ACC112 (cell line): ENCODE measurements around the gene TCAF1.
A peak's percentile ranks its signal among the peaks of the same experiment; 100 is the strongest.

Source experiments
- H2AFZ ChIP-seq: fragments of 200-600 bp; sonication (generic); one replicate; pipeline ENCODE4 v1.6.0; 2017; ENCODE audit warnings: antibody characterized with exemption, low read length; ENCODE audit not compliant: unreplicated experiment
- H3K27ac ChIP-seq: fragments of 200-600 bp; sonication (generic); 2 replicates; pipeline ENCODE4 v1.5.1; 2014; ENCODE audit warnings: low read depth, mild to moderate bottlenecking, antibody characterized with exemption, low read length, moderate library complexity
- H3K27me3 ChIP-seq: fragments of 200-600 bp; sonication (generic); 2 replicates; pipeline ENCODE4 v1.6.1; 2014; ENCODE audit warnings: mild to moderate bottlenecking, antibody characterized with exemption, low read length, moderate library complexity, mixed read lengths; ENCODE audit not compliant: insufficient read depth
- H3K36me3 ChIP-seq: fragments of 200-600 bp; sonication (generic); 2 replicates; pipeline ENCODE4 v1.6.1; 2016; ENCODE audit warnings: mild to moderate bottlenecking, antibody characterized with exemption, low read length, moderate library complexity, mixed read lengths; ENCODE audit not compliant: insufficient read depth
- H3K4me1 ChIP-seq: fragments of 200-600 bp; sonication (generic); one replicate; pipeline ENCODE4 v1.6.1; 2016; ENCODE audit warnings: low read length, mixed read lengths; ENCODE audit not compliant: insufficient read depth, unreplicated experiment, control insufficient read depth
- H3K4me3 ChIP-seq: fragments of 200-600 bp; sonication (generic); 2 replicates; pipeline ENCODE4 v1.5.1; 2014; ENCODE audit warnings: mild to moderate bottlenecking, low read depth, low read length
- H3K79me2 ChIP-seq: fragments of 200-600 bp; sonication (generic); one replicate; pipeline ENCODE4 v1.6.0; 2016; ENCODE audit warnings: low read length; ENCODE audit not compliant: control insufficient read depth, unreplicated experiment, insufficient read depth

Gene TCAF1, protein sequence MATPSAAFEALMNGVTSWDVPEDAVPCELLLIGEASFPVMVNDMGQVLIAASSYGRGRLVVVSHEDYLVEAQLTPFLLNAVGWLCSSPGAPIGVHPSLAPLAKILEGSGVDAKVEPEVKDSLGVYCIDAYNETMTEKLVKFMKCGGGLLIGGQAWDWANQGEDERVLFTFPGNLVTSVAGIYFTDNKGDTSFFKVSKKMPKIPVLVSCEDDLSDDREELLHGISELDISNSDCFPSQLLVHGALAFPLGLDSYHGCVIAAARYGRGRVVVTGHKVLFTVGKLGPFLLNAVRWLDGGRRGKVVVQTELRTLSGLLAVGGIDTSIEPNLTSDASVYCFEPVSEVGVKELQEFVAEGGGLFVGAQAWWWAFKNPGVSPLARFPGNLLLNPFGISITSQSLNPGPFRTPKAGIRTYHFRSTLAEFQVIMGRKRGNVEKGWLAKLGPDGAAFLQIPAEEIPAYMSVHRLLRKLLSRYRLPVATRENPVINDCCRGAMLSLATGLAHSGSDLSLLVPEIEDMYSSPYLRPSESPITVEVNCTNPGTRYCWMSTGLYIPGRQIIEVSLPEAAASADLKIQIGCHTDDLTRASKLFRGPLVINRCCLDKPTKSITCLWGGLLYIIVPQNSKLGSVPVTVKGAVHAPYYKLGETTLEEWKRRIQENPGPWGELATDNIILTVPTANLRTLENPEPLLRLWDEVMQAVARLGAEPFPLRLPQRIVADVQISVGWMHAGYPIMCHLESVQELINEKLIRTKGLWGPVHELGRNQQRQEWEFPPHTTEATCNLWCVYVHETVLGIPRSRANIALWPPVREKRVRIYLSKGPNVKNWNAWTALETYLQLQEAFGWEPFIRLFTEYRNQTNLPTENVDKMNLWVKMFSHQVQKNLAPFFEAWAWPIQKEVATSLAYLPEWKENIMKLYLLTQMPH

GRCh38 chr7:143901668-143902331 is at the start of gene TCAF1:
TSS of gene TCAF1 (minus strand) at chr7:143902176. CDS start at chr7:143876608, 25,568 bp downstream.
- H3K27ac ChIP-seq: peak within 1 kb of the TSS; percentile 74

GRCh38 chr7:143948733-143949132 is 46.8 kb upstream of the TCAF1 start:
- no peaks in the 10 kb centered on the region for H3K36me3 ChIP-seq
- no peaks in the 10 kb centered on the region for H3K4me1 ChIP-seq
- no peak overlapping the region for H2AFZ ChIP-seq
- no peaks in the 10 kb centered on the region for H3K79me2 ChIP-seq
- H3K27me3 ChIP-seq: no peaks in the 10 kb centered on the region
- no peak overlapping the region for H3K27ac ChIP-seq
- no peak overlapping the region for H3K4me3 ChIP-seq

More at GRCh38 chr7:143901668-143902331, at the start of gene TCAF1:
- Histone ChIP-seq H3K27me3 (no peaks in the 10 kb centered on the region), H2AFZ (peak within 1 kb of the TSS; percentile 87), H3K79me2 (peaks cover 41% of the 10 kb centered on the region), H3K4me1 (peaks cover 23% of the 10 kb centered on the region), H3K4me3 (peak within 1 kb of the TSS; percentile 89), H3K36me3 (no peaks in the 10 kb centered on the region)

GRCh38 chr7:143947111-143947510 is 45.1 kb upstream of the TCAF1 start:
- no peaks in the 10 kb centered on the region for H3K36me3 ChIP-seq
- H3K79me2 ChIP-seq: no peaks in the 10 kb centered on the region
- no peaks in the 10 kb centered on the region for H3K4me1 ChIP-seq
- H3K27me3 ChIP-seq: no peaks in the 10 kb centered on the region
- no peak overlapping the region for H2AFZ ChIP-seq
- H3K4me3 ChIP-seq: no peak overlapping the region
- H3K27ac ChIP-seq: no peak overlapping the region

GRCh38 chr7:143945423-143945822 is 43.4 kb upstream of the TCAF1 start:
- Histone ChIP-seq H3K4me3 (no peak overlapping the region), H2AFZ (no peak overlapping the region), H3K79me2 (no peaks in the 10 kb centered on the region), H3K36me3 (no peaks in the 10 kb centered on the region), H3K4me1 (no peaks in the 10 kb centered on the region), H3K27ac (no peak overlapping the region), H3K27me3 (no peaks in the 10 kb centered on the region)

DNA sequence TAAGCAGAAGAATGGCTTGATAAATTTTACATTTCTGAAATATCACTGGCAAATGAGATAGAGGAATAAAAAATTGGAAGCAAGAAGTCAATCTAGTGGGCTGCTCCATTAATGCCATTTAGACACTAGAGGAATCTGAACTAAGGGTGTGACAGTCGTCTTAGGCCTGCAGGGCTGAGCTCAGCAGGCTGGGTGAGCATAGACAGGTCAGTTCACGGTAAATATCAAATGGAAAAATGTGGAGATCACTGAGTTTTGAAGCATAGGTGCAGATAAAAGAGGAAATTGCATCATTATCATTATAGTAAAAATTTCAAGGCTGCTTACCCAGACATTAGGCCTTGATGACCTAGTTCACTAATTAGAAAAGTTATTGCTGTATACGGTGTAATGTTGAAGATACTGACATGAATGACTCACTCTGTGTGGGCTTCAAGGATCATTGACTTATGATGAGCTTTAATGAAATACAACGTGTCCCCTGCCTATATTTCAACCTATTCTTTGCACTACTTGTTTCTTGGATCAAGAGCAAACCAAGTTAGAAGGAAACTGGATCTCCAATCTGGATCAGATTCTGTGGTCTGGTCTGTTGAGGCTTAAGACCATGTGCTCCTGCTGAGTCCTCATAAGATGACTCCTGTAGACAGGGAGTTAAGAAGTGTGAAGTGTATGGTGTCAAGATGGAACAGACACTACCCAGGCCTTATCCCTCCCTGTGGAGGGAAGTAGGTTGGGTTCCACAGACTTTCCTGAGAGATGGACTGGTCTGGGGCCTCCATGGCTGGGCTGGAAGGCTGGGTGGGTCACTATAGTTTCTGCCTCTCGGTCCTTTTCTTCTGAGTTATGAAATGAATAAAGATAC is 36.6 kb upstream of the TCAF1 start:
- no peak overlapping the region for H2AFZ ChIP-seq
- no peak overlapping the region for H3K4me3 ChIP-seq
- H3K36me3 ChIP-seq: no peaks in the 10 kb centered on the region

DNA sequence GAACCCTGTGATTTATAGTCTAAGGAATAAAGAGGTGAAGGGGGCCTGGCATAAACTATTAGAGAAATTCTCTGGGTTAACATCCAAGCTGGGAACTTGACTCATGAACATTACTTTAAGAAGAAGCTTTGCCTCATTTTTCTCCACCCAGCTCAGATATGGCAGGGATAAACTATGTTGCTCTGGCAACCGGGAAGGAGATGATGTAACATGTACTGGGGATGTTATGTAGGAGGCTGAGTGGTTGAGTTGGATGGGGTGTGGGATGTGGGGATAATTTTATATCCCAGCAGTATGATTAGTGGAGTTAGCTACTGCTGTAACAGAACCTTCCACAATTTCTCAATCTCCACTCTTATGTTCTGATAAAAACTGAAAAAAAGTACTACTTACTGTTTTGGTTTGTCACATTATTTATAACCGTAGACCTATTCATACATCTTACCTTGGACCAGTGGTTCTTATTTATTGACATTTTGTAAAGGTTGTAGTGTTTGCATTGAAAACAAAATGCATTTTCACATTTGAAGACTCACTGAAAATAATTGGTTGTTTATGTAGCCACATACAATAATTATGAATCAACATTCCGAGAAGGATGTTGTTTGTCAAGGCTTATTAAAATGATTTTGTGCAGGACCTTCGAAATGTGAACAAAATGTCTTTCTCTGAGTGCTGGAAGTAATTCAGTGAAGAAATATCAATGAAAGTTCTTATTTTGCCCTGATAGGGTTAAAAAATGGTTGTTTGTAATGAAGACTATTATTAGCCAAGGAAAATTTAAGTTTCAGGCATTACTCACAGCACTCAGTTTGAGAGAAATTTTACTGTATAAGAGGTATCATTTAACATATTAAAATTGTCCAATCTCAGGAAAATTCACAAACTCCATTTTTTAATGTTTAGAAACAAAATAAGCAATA is 34.4 kb upstream of the TCAF1 start:
- Histone ChIP-seq H3K4me3 (no peak overlapping the region), H3K4me1 (peaks cover 24% of the 10 kb centered on the region), H3K36me3 (no peaks in the 10 kb centered on the region), H3K27ac (peak overlapping the region; percentile 61), H3K79me2 (no peaks in the 10 kb centered on the region), H3K27me3 (no peaks in the 10 kb centered on the region), H2AFZ (no peak overlapping the region)

More for the DNA sequence above, 36.6 kb upstream of the TCAF1 start:
- Histone ChIP-seq H3K79me2 (no peaks in the 10 kb centered on the region), H3K27me3 (no peaks in the 10 kb centered on the region), H3K27ac (no peak overlapping the region), H3K4me1 (peaks cover 24% of the 10 kb centered on the region)

DNA sequence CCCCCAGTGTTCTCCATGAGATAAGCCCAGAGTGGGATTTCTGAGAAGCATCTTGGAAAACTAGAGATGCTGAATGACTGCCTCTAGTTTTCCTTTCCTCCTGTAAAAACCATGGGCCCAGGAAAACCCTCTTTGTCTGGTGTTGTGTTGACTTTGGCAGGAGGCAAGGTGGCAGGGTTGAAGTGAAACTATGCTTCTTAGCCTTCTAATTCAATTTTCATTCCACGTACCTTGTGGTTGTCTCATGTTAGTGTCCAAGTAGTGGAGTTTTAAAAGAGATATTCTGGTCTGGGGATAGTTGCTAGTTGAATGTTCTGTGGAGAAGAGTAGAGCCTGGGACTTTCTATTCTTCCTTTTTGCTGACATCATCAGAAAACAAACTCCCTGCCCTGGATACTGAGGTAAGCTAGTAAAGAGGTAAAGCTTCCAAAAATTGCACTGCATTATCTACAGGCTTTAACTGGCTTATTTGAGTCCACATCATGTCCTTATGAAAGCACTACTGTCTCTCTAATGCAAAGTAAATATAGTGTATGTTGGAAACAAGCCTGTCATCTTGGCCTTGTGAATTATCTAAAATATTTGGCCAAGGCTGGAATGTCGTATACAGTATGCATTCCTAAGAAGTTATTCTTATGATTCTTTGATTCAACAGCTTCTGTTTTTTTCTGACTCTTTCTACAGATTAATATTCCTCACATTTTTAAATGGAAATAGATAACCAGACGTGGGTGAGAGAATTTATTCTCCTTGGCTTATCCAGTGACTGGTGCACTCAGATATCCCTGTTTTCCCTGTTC is 32.8 kb upstream of the TCAF1 start, which contains the start of gene OR2F2:
TSS of gene OR2F2 (plus strand) at position 708 of the 800 bp plus-strand sequence. CDS start at position 708, 0 bp downstream.
- no peaks in the 10 kb centered on the region for H3K79me2 ChIP-seq
- H3K27ac ChIP-seq: peak within 1 kb of the TSS; percentile 61
- H3K4me1 ChIP-seq: peaks cover 24% of the 10 kb centered on the region
- H3K27me3 ChIP-seq: no peaks in the 10 kb centered on the region
- H2AFZ ChIP-seq: no peak within 1 kb of the TSS
- H3K36me3 ChIP-seq: no peaks in the 10 kb centered on the region
- no peak within 1 kb of the TSS for H3K4me3 ChIP-seq

DNA sequence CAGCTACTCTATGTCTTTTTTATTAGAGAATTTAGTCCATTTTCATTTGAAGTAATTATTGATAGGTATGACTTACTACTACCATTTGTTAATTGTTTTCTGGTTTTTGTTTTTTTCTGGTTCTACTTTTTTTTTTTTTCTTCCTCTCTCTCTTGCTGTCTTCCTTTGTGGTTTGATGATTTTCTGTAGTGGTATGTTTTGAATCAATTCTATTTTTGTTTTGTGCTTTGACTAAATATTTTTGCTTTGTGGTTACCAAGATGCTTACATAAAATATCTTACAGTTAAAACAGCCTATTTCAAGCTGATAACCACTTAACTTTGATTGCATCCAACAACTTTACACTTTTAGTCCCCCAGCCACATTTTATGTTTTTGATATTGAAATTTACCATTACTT is 29.8 kb upstream of the TCAF1 start:
- no peaks in the 10 kb centered on the region for H3K36me3 ChIP-seq
- H3K4me3 ChIP-seq: no peak overlapping the region
- H3K79me2 ChIP-seq: no peaks in the 10 kb centered on the region
- peaks cover 23% of the 10 kb centered on the region for H3K4me1 ChIP-seq
- H3K27me3 ChIP-seq: no peaks in the 10 kb centered on the region
- no peak overlapping the region for H2AFZ ChIP-seq
- no peak overlapping the region for H3K27ac ChIP-seq
